T-cell (primary cell): ENCODE results near the gene RAB3C. TPM values are rescaled to one million over a fixed set of nuclear protein-coding genes. Genes with fewer than 3 reads are reported as not detected.

ENCODE experiments used
- ATAC-seq, 4 experiments: fragments of 200-7000 bp in 3 of 4; fragments of 150-1000 bp in 1 of 4; cut with Tn5 transposase; replicated peaks in 1 of 4; 1 replicate in 3 of 4; 2 replicates in 1 of 4; pipeline ENCODE4 v1.10.0; 2021; ENCODE audit warnings: moderate library complexity in 3 of 4, mild to moderate bottlenecking in 2 of 4, moderate number of reproducible peaks in 1 of 4
- CTCF ChIA-PET, 2 donors: fragments of 300-600 bp; sonication (Branson Sonifier 250); formaldehyde crosslinking; loops; one replicate each; lab custom pipeline; 2022; ENCODE audit warnings: antibody characterized with exemption in 2 of 2; lab: Charles Lee
- POLR2A ChIA-PET, 2 donors: fragments of 300-600 bp; sonication (Branson Sonifier 250); formaldehyde crosslinking; loops; one replicate each; lab custom pipeline; 2022; ENCODE audit warnings: antibody characterized with exemption in 2 of 2; lab: Charles Lee
- DNase-seq, 35 experiments: peaks; one replicate each; pipeline versions ENCODE4 v3.0.0 to v3.0.0-alpha.2; 2013 to 2023
- H3K27ac ChIP-seq: one replicate; pipeline ENCODE4 v1.5.1; 2013; ENCODE audit warnings: low read length
- H3K27me3 ChIP-seq, 2 experiments: replicated peaks in 1 of 2; 1 replicate in 1 of 2; 2 replicates in 1 of 2; pipeline versions ENCODE4 v1.6.1 to v1.7.0; 2013; ENCODE audit warnings: low read length in 1 of 2, mixed read lengths in 1 of 2; ENCODE audit not compliant: control insufficient read depth in 2 of 2, insufficient read depth in 2 of 2; ENCODE audit errors: extremely low read depth in 1 of 2
- H3K36me3 ChIP-seq, 2 donors: 1 replicate in 1 of 2; 2 replicates in 1 of 2; pipeline versions ENCODE4 v1.6.1 to v1.7.0; 2013; ENCODE audit warnings: low read length in 1 of 2; ENCODE audit not compliant: control insufficient read depth in 2 of 2, insufficient read depth in 1 of 2; ENCODE audit errors: extremely low read depth in 1 of 2
- H3K4me1 ChIP-seq, 2 experiments: 1 replicate in 1 of 2; 2 replicates in 1 of 2; pipeline versions ENCODE4 v1.6.1 to v1.7.0; 2013; ENCODE audit warnings: low read length in 2 of 2, mixed read lengths in 1 of 2; ENCODE audit not compliant: insufficient read depth in 2 of 2, control insufficient read depth in 1 of 2; ENCODE audit errors: extremely low read depth in 1 of 2
- H3K4me3 ChIP-seq, 2 donors: 1 replicate in 1 of 2; 2 replicates in 1 of 2; pipeline versions ENCODE4 v1.5.1 to v1.7.0; 2013; ENCODE audit warnings: mild to moderate bottlenecking in 2 of 2, low read length in 1 of 2, moderate library complexity in 1 of 2; ENCODE audit not compliant: control insufficient read depth in 1 of 2; ENCODE audit errors: extremely low read depth in 1 of 2
- H3K9me3 ChIP-seq: 2 replicates; pipeline ENCODE4 v1.7.0; 2013
- H3K27ac Mint-ChIP-seq, 2 donors: one replicate each; pipeline ENCODE4 v1.8.0; 2020 to 2021; ENCODE audit warnings: mild to moderate bottlenecking in 2 of 2, mixed read lengths in 2 of 2
- H3K27me3 Mint-ChIP-seq, 2 donors: one replicate each; pipeline ENCODE4 v1.8.0; 2021 to 2022; ENCODE audit warnings: mixed read lengths in 2 of 2
- H3K36me3 Mint-ChIP-seq: one replicate; pipeline ENCODE4 v1.8.0; 2021; ENCODE audit warnings: mixed read lengths
- H3K4me1 Mint-ChIP-seq, 3 donors: one replicate each; pipeline ENCODE4 v1.8.0; 2020 to 2022; ENCODE audit warnings: mixed read lengths in 3 of 3, mild to moderate bottlenecking in 1 of 3
- H3K4me3 Mint-ChIP-seq, 3 donors: one replicate each; pipeline ENCODE4 v1.8.0; 2020 to 2022; ENCODE audit warnings: mild to moderate bottlenecking in 3 of 3, mixed read lengths in 3 of 3, moderate library complexity in 3 of 3
- H3K9me3 Mint-ChIP-seq, 3 donors: one replicate each; pipeline ENCODE4 v1.8.0; 2020 to 2022; ENCODE audit warnings: mixed read lengths in 3 of 3
- WGBS: methylation state at CpG from one replicate; pipeline ENCODE4 v1.1.5; 2013; ENCODE audit warnings: missing lambda C conversion rate; ENCODE audit not compliant: insufficient coverage; 5-methylcytosine and 5-hydroxymethylcytosine counted together
- total RNA-seq, 35 experiments: library from RNA in 6 of 35; stranded (reverse) in 6 of 35; fragments of 120-200 nt in 1 of 35; gene quantifications; one replicate each; pipeline versions ENCODE4 v1.2.1 to v1.2.4 and lab custom pipeline; 2013 to 2026

RAB3C gene
- total RNA-seq, 5 donors from 2014 or later (not counting 1 experiment from before 2014, with no cell fraction given) = not detected

- H3K9me3 ChIP-seq = no peaks in the 10 kb centered on the region
- no peak for DNase-seq
- WGBS = 87% methylated on average over 5 of the region's 11 CpGs
- no peaks in the 10 kb centered on the region for H3K4me1 ChIP-seq
- H3K27ac ChIP-seq = no peak overlapping the region
- H3K27me3 ChIP-seq = peaks cover 0 to 1% of the 10 kb centered on the region in 2 experiments
- ChIA-PET CTCF (interaction anchor here in 1 of 2 donors (0.8 kb wide), 1 partner anchor 10 kb away, joined by 3 read pairs; no protein-coding TSS in a partner anchor), POLR2A (no interaction called here)
- peaks cover 2 to 6% (median 5%) of the 10 kb centered on the region in 3 donors for H3K9me3 Mint-ChIP-seq
- no peaks in the 10 kb centered on the region for H3K36me3 ChIP-seq
- no peaks in the 10 kb centered on the region for H3K27me3 Mint-ChIP-seq
- no peak overlapping the region for H3K27ac Mint-ChIP-seq
- no peaks in the 10 kb centered on the region for H3K4me1 Mint-ChIP-seq
- no peaks in the 10 kb centered on the region for H3K36me3 Mint-ChIP-seq
- no peak overlapping the region for H3K4me3 ChIP-seq
- H3K4me3 Mint-ChIP-seq = no peak overlapping the region
- no peak for ATAC-seq
Measured at GRCh38 chr5:58901271-58901670, 318.4 kb downstream of the RAB3C start.

- no peak for DNase-seq
- Histone ChIP-seq H3K4me1 (no peaks in the 10 kb centered on the region), H3K27ac (no peak overlapping the region), H3K9me3 (no peaks in the 10 kb centered on the region), H3K27me3 (peaks cover 0 to 2% of the 10 kb centered on the region in 2 experiments), H3K36me3 (no peaks in the 10 kb centered on the region), H3K4me3 (no peak overlapping the region)
- Mint-ChIP-seq H3K4me3 (no peak overlapping the region), H3K27me3 (no peaks in the 10 kb centered on the region), H3K4me1 (no peaks in the 10 kb centered on the region), H3K36me3 (no peaks in the 10 kb centered on the region), H3K27ac (no peak overlapping the region), H3K9me3 (peaks cover 5 to 7% (median 6%) of the 10 kb centered on the region in 3 donors)
- ATAC-seq = no peak
- ChIA-PET CTCF (interaction anchor here in 1 of 2 donors (0.8 kb wide), 1 partner anchor 11 kb away, joined by 3 read pairs; no protein-coding TSS in a partner anchor), POLR2A (interaction anchor here in 1 of 2 donors (0.5 kb wide), 1 partner anchor 18 kb away, joined by 3 read pairs; no protein-coding TSS in a partner anchor)
Measured at GRCh38 chr5:58902305-58902704, 319.4 kb downstream of the RAB3C start.

GRCh38 chr5:58902765-58903164 lies 319.9 kb downstream of the RAB3C start:
- Mint-ChIP-seq H3K36me3 (no peaks in the 10 kb centered on the region), H3K9me3 (peaks cover 5 to 7% (median 6%) of the 10 kb centered on the region in 3 donors), H3K4me3 (no peak overlapping the region), H3K27ac (no peak overlapping the region), H3K27me3 (no peaks in the 10 kb centered on the region), H3K4me1 (no peaks in the 10 kb centered on the region)
- Histone ChIP-seq H3K4me1 (no peaks in the 10 kb centered on the region), H3K4me3 (no peak overlapping the region), H3K27me3 (peaks cover 0 to 2% of the 10 kb centered on the region in 2 experiments), H3K36me3 (no peaks in the 10 kb centered on the region), H3K27ac (no peak overlapping the region), H3K9me3 (no peaks in the 10 kb centered on the region)
- CTCF ChIA-PET = no interaction called here
- POLR2A ChIA-PET = interaction anchor here in 1 of 2 donors (0.5 kb wide), 1 partner anchor 18 kb away, joined by 3 read pairs; no protein-coding TSS in a partner anchor
- no CpG with 5 or more reads among the region's 2 CpGs for WGBS
- no peak for DNase-seq
- no peak for ATAC-seq

GRCh38 chr5:58904737-58905136 lies 321.9 kb downstream of the RAB3C start:
- POLR2A ChIA-PET = no interaction called here
- H3K4me1 Mint-ChIP-seq = no peaks in the 10 kb centered on the region
- H3K36me3 Mint-ChIP-seq = no peaks in the 10 kb centered on the region
- peaks cover 0 to 2% of the 10 kb centered on the region in 2 experiments for H3K27me3 ChIP-seq
- CTCF ChIA-PET = no interaction called here
- no peaks in the 10 kb centered on the region for H3K27me3 Mint-ChIP-seq
- H3K36me3 ChIP-seq = no peaks in the 10 kb centered on the region
- H3K9me3 Mint-ChIP-seq = peaks cover 5 to 7% (median 6%) of the 10 kb centered on the region in 3 donors
- DNase-seq (no peak), ATAC-seq (no peak)
- no peaks in the 10 kb centered on the region for H3K4me1 ChIP-seq
- H3K27ac ChIP-seq = no peak overlapping the region
- H3K9me3 ChIP-seq = no peaks in the 10 kb centered on the region
- 80% methylated on average over 3 of the region's 4 CpGs for WGBS
- H3K4me3 Mint-ChIP-seq = no peak overlapping the region
- no peak overlapping the region for H3K27ac Mint-ChIP-seq
- no peak overlapping the region for H3K4me3 ChIP-seq

GRCh38 chr5:58905944-58906343 lies 323.1 kb downstream of the RAB3C start:
- no peak for ATAC-seq
- H3K36me3 Mint-ChIP-seq = no peaks in the 10 kb centered on the region
- Histone ChIP-seq H3K4me3 (no peak overlapping the region), H3K4me1 (no peaks in the 10 kb centered on the region), H3K27ac (no peak overlapping the region), H3K36me3 (no peaks in the 10 kb centered on the region), H3K27me3 (peaks cover 0 to 2% of the 10 kb centered on the region in 2 experiments), H3K9me3 (no peaks in the 10 kb centered on the region)
- no peak overlapping the region for H3K4me3 Mint-ChIP-seq
- no peak overlapping the region for H3K27ac Mint-ChIP-seq
- peaks cover 9 to 10% (median 10%) of the 10 kb centered on the region in 3 donors for H3K9me3 Mint-ChIP-seq
- no peaks in the 10 kb centered on the region for H3K27me3 Mint-ChIP-seq
- ChIA-PET CTCF (no interaction called here), POLR2A (no interaction called here)
- no peaks in the 10 kb centered on the region for H3K4me1 Mint-ChIP-seq
- no peak for DNase-seq

Other genes starting within 250 kb of the RAB3C start
- 10 to 100 TPM in 3 of 5 donors, 1 to 10 TPM in 2; 5.9 to 32.1 (median 10.3) TPM for gene PLK2, start 123.0 kb upstream of the RAB3C start, total RNA-seq
- gene GAPT, start 91.6 kb upstream of the RAB3C start, total RNA-seq = 1 to 10 TPM in 1 of 5 donors, under 1 TPM in 4; 0.38 to 2.2 (median 0.85) TPM